CD4-positive, alpha-beta T cell treated with Interleukin-4 for 4 hours (primary cell): ENCODE measurements around the gene PRR5L.

Source experiments
- DNase-seq: peaks from one replicate; pipeline ENCODE4 v3.0.0-alpha.2; 2020

The PRR5L gene

DNA sequence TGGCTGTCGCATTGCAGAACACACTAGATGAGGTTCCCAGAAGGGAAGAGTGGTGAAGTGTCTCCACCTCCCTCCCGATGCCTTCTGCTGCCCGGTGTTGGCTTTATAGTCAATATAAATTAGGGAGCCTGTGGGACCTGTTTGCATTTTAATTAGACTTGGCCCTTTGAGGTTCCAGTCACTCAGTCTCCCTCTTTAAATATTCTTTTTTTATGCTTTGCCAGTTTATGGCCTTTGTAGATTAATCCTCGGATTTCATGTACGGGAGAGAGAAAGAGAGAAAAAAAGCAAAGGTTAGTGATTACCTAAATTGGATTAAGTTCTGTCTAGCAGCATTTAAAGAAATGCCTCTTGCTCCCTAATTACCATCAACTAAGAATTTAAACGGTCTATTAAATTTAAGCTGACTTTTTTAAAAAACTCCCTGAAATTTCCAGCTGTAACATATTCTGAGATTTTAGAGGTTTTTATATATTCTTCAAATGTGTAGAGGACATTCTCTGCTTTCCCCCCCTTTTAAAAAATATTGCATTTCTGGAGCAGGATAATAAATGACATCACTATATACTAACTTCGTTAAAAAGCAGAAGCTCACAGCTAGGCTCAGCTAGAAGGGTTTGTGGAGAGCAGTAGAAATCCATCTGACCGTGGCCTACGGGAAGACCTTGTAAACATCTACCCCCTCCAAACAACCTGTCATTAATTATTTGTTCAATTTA is 84.4 kb downstream of the PRR5L start:
- DNase-seq: no peak

GRCh38 chr11:36381015-36381360 is 84.9 kb downstream of the PRR5L start:
- DNase-seq: no peak

DNA sequence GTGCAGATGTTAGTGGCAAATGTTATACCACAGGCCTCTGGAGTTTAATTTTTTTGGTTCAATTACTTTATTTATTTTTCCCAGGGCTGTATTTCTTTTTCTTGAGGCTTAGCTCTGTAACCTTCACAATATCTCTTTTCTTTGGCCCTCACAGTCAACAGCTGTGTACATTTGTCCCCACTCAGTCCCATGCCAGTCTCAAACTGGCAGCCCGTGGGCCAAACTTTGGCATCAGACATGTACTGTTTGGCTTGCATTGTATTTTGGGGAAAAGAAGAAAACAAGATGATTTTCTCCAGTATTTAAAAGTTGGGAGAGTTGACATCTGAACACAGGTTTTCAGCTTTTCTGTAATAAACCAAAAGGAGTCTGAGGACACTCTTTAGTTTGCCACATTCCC is 87.1 kb downstream of the PRR5L start:
- DNase-seq: no peak

- peak; percentile 85 for DNase-seq
These were observed 89.3 kb downstream of the PRR5L start for GRCh38 chr11:36385121-36385970.

- no peak for DNase-seq
These were observed 90.3 kb downstream of the PRR5L start for GRCh38 chr11:36386411-36386810.

DNA sequence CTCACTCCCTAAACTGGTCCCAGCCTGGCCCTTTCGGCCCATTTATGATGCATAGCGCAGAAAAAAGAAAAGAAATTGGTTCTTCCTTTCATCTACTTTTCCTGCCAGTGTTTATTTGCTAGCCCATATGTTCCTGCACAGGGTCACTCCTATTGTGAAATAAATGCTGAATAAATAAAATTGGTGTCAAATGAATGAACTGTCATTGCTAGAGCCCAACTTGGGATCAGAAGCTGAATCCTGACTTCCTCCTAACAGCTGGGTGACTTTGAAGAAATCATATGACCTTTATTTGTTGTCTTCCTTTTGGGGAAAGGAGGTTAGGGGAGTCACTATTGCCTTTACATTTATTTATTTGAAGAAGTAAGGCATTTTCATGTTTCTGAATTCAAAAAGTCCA is 92.0 kb downstream of the PRR5L start:
- no peak for DNase-seq

DNA sequence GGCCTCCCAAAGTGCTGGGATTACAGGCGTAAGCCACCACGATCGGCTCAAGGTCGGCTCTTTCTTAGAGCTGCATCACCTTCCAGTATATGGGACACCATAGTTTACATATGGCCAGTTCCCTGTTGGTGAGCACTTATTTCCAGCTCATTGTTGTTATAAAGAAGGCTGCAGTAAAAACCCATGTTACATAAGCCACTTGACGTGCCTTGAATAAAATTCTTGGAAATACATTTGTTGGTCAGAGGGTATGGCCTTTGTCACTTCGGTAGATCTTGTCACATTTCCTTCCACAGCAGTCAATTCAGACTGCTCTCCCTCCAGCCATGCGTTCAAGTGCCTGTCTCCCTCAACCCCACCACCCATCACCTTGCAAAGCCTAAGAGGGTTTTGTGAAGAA is 92.9 kb downstream of the PRR5L start:
- no peak for DNase-seq

GRCh38 chr11:36389811-36390210 is 93.7 kb downstream of the PRR5L start:
- DNase-seq: no peak

DNA sequence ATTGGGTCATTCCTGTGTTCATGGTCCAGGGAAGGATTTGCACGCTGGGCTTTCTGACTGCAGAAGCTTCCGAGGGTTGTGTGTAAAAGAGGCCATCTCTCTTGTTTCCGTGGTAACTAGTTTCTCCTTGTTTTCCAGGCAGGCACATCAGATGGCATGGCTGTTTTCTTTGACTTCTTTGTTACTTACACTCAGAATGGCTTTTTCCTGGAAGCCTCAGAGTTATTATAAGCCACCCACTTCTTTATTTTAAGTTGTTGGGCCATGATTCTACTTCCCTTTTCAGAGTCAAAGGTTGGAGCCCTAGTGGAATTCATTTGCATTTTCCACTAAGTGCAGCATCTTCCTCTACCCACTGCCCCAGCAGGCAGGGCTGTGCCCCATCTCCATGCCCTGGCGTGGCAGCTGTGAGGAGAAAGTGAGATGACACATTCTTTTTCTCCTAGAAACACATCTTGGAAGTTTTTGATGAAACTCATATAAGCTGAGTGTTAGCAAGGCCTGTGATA is 94.9 kb downstream of the PRR5L start:
- DNase-seq: peak; percentile 32

- no peak for DNase-seq
These were observed 96.1 kb downstream of the PRR5L start for GRCh38 chr11:36392196-36392595.

DNA sequence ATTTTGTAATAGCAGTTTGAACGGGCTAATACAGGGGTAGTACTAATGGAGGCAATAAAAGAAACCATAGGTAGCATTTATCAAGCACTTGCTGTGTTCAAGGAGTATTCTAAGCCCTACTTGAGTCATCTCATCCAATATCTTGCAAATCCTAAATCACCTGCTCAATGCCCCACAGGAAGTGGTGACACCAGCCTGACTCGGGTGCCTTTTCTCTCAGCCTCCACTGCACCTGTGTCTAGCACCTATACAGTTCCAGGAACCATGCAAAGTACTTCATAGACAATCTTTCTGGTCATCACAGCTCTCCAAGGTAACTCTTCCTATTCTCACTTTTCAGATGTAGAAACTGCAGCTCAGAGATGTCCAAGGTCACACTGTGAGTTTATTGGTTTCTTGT is 98.0 kb downstream of the PRR5L start:
- peak; percentile 62 for DNase-seq

DNA sequence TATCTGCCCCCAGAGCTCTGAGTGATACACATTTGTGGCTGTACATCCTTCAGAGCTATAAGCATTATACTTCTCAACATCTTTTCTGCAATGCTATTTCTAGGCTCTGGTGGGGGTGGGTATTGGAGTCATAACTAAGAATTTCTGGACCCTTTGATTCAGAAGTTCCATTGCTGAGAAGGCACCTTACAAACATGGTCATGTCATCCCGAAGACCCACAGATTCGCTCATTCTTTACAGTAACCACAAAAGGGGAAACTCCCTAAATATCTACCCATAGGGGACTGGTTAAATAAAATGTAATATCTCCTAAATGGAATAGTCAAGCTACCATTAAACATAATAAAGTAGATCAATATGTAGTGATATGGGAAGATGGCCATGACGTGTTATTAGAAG is 98.8 kb downstream of the PRR5L start:
- DNase-seq: no peak

DNA sequence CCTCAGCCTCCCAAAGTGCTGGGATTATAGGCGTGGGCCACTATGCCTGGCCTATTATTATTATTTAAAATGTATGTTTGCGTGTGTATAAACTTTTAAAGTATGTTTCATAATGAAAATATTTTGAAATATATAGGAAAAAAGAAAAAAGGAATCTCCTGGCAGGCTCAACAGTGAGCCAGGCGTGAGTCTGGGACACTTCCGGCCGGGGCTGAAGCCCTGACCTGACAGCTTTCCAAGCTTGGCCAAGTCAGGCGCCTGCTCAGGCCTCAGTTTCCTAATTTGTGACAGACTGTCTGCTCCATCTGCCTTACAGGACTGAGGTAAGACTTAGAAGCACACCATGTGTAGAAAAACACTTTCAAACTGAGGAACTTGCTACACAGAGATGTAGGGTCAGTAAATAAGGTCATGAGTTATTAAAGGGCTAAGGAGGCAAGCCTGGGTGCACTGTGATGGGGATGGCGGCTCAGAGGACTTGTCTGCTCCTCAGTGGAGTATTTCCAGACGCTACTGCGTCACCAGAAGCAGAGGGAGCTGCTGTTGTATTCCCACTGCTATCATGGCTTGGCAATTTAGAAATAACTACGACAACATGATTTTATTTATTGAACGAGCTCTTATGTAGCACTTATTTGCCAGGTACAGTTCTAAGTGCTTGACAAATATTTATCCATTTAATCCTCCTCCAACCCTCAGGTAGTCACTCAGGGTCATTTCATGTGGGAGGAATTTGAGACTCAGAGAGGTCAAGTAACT is 100.1 kb downstream of the PRR5L start:
- no peak for DNase-seq

DNA sequence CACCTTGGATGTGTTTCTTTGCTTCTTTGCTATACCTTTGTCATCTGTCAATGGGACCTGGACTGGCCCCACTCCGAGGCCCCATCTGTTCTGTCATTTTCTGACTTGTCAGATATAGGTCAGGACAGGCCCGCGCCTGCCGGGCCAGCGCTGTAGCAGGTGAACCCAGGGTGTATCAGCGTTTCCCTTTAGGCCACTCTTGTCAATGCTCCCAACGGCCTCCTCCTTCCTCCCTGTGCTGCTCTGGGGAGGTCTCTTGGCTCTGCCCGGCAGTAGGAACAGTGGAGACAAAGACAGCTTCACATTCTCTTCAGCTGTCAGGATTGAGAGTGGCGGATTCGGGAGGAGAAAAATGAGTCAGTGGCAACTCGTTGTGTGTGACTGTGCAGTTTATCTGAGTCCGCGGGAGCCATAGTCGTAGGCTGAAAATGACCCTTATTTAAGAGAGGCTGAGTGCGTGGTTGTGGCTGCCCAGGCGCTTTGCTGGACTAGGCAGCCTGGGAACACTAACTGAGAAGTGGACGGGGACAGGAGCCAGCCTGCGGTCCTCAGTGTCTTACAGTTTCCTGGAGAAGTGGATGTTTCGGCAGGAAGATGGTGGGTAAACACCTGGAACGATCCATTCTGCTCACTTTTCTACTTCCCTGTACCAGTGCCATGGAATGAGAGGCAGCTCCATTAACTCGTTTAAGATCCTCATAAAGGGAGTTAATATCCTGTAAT is 102.3 kb downstream of the PRR5L start:
- DNase-seq: no peak

DNA sequence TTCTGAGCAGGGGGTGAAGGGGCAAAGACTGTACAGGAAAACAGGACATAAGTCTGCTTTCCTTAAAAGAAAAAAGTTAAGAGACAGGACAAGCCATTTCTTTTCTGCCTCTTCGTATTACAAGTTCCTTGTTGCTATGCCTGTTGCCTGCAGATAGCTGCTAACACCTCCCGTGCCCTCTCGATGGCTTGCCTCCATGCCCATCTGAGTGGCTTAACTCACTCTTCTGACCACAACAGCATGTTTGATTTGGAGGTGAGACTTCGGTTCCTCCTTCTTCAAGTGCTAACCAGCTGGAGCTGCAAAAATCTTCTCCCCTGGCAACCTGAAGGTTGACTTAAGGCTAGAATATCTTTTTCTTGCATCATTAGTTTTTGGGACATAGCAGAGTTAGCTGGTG is 103.1 kb downstream of the PRR5L start:
- DNase-seq: no peak

- no peak for DNase-seq
These were observed 103.7 kb downstream of the PRR5L start for GRCh38 chr11:36399745-36400144.

DNA sequence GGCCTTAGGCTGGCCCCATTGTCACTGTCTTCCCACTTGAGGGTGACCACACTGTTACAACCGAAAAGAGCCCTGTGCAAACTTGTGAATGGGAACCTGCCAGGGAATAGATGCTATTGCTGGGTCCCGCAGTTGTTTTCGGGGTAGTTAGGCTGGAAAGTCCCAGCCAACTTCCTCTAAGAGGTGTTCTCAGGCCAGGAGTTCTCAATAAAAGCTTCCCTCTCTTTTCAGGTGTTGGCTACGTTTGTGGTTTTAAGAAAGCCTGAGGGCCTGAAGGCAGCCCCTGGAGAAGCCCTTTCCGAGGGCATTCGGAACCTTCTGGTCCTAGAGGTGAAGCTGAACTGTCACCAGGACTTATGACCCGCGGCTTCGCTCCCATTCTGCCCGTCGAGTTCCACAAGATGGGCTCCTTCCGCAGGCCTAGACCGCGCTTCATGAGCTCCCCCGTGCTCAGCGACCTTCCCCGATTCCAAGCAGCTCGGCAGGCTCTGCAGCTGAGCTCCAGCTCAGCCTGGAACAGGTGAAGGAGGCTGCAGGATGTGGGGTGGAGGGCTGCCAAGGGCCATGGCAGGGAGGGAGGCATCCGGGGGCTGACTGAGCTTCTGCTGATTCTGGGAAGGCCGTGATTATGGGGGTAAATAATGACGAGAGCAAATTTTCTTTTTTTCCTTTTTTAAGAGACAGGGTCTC is 104.8 kb downstream of the PRR5L start:
- DNase-seq: no peak

GRCh38 chr11:36402568-36403170 is 106.6 kb downstream of the PRR5L start:
- DNase-seq: no peak

DNA sequence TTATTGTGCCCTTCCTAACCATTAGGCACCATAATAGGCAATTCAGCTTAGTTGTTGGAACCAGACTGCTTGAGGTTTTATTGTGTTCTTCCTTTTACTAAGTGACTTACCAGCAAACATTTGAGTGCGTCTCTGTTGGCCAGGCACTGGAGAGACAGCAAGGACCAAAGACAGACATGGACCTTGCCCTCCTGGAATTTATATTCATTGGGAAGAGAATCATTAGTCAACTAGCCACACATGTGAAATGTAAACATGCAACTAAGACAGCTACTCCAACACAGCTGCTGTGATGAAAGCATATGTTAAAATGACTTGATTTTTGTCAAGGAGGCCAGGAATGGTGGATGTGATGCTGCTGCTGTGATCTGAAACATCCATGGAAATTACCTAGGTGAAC is 107.6 kb downstream of the PRR5L start:
- no peak for DNase-seq

DNA sequence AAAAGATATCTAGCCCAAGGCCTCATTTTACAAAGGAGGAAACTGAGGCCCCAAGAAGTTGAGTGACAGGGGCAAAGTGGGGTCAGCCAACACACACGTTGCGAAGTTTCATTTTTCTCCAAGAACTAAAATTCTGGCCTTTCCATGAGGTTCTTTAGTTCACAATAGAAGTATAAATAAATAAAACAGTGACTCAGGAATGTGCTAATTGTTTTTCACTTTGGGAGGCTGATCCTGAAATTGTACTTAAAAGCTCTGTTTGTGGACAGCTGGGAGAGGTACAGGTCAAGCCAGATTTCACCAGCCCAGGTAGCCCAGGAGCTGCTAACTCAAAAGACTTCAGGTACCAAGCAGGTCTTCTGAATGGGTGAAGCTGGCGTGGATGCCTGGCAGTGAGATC is 108.7 kb downstream of the PRR5L start:
- no peak for DNase-seq

GRCh38 chr11:36405585-36406367 is 109.7 kb downstream of the PRR5L start:
- DNase-seq: no peak
